ENCODE data around the gene ANXA3.

DNA sequence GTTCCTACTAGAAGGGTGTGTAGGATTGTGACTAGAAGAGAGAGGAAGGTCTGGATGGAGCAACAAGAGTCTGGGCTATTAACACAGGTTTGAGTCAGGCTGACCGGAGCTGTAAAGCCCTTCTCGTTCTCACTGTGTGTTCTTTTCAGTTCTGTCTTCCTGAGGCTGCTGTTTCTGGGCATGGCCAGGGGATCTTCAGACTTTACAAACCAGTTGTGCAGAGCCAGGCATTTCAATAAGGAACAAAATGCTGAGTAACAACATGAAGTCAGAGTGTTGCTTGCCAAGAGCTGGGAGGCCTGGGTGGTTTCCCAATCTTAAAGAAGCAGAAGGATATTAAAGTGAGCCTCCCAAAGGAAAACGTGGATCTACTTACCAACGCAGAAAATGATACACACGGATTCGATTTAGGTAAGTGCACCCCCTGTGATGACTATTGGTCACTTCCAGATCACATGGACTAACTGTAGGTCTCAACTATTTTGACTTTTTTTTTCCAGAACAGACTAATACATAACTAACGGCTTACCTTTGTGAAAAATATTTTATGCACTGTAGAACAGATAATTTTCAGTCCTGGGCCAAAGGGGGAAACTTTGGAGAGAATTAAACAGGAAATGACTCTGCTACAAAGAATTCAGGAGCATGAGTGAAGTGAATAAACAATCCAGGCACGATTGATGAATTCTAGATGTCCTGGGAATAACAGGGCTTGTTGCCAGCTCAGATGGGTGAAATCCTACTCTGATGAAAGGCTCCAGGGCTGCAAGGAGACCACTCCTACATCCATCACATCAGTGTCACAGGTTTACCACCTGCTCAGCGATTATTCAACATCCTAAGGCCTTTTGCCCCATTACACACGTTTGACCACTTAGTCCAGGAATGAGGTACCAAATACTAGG, 94.5 kb downstream of the ANXA3 start:
- TF ChIP-seq, protein P1, sequence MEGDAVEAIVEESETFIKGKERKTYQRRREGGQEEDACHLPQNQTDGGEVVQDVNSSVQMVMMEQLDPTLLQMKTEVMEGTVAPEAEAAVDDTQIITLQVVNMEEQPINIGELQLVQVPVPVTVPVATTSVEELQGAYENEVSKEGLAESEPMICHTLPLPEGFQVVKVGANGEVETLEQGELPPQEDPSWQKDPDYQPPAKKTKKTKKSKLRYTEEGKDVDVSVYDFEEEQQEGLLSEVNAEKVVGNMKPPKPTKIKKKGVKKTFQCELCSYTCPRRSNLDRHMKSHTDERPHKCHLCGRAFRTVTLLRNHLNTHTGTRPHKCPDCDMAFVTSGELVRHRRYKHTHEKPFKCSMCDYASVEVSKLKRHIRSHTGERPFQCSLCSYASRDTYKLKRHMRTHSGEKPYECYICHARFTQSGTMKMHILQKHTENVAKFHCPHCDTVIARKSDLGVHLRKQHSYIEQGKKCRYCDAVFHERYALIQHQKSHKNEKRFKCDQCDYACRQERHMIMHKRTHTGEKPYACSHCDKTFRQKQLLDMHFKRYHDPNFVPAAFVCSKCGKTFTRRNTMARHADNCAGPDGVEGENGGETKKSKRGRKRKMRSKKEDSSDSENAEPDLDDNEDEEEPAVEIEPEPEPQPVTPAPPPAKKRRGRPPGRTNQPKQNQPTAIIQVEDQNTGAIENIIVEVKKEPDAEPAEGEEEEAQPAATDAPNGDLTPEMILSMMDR (IDR thresholded peaks at IDR 0.05) = no peak
- peak in 2 of 4 donors; percentile 10 to 25 for TF ChIP-seq POLR2A (IDR thresholded peaks at IDR 0.05)

All from esophagus squamous epithelium (tissue), 4 donors.